ENCODE results near the gene RAPGEF4.
"Not testable (repeated sequence)": the region's sequence is repeated elsewhere in the genome, so short reads cannot be mapped to it uniquely, and the experiment has no call there.

RAPGEF4 gene

GRCh38 chr2:173033084-173033483 is 297.4 kb downstream of the RAPGEF4 start:
- no peak for DNase-seq (ENCODE audit: low spot score)

- no peak for DNase-seq (ENCODE audit: low spot score)
Observed at GRCh38 chr2:173034143-173034542, 298.5 kb downstream of the RAPGEF4 start.

GRCh38 chr2:173037245-173038120 is 301.8 kb downstream of the RAPGEF4 start:
- DNase-seq (ENCODE audit: low spot score) = no peak

GRCh38 chr2:173038257-173038656 is 302.6 kb downstream of the RAPGEF4 start:
- not testable (repeated sequence) for DNase-seq (ENCODE audit: low spot score)

- DNase-seq (ENCODE audit: low spot score) = no peak
Observed at GRCh38 chr2:173040729-173041128, 305.1 kb downstream of the RAPGEF4 start.

GRCh38 chr2:173043476-173043875 is 307.8 kb downstream of the RAPGEF4 start:
- DNase-seq (ENCODE audit: low spot score) = no peak

- no peak for DNase-seq (ENCODE audit: low spot score)
Observed at GRCh38 chr2:173043897-173044519, 308.4 kb downstream of the RAPGEF4 start.

GRCh38 chr2:173044686-173045085 is 309.0 kb downstream of the RAPGEF4 start:
- DNase-seq (ENCODE audit: low spot score) = no peak

GRCh38 chr2:173045181-173045580 is 309.5 kb downstream of the RAPGEF4 start:
- DNase-seq (ENCODE audit: low spot score) = no peak

GRCh38 chr2:173048522-173048896 is 312.9 kb downstream of the RAPGEF4 start:
- DNase-seq (ENCODE audit: low spot score) = no peak

- peak; percentile 85 for DNase-seq (ENCODE audit: low spot score)
Observed at GRCh38 chr2:173048897-173049661, 313.4 kb downstream of the RAPGEF4 start.

- no peak for DNase-seq (ENCODE audit: low spot score)
Observed at GRCh38 chr2:173049831-173050230, 314.2 kb downstream of the RAPGEF4 start.

GRCh38 chr2:173050684-173051083 is 315.0 kb downstream of the RAPGEF4 start:
- no peak for DNase-seq (ENCODE audit: low spot score)

- DNase-seq (ENCODE audit: low spot score) = no peak
Observed at GRCh38 chr2:173051463-173052215, 316.0 kb downstream of the RAPGEF4 start.

GRCh38 chr2:173053043-173053699 is 317.5 kb downstream of the RAPGEF4 start:
- DNase-seq (ENCODE audit: low spot score) = no peak

GRCh38 chr2:173054466-173054865 is 318.8 kb downstream of the RAPGEF4 start:
- no peak for DNase-seq (ENCODE audit: low spot score)

- DNase-seq (ENCODE audit: low spot score) = no peak
Observed at GRCh38 chr2:173056705-173057364, 321.2 kb downstream of the RAPGEF4 start.

GRCh38 chr2:173058097-173058496 is 322.5 kb downstream of the RAPGEF4 start:
- DNase-seq (ENCODE audit: low spot score) = no peak

GRCh38 chr2:173058673-173059072 is 323.0 kb downstream of the RAPGEF4 start:
- DNase-seq (ENCODE audit: low spot score) = no peak

GRCh38 chr2:173059292-173059691 is 323.6 kb downstream of the RAPGEF4 start:
- no peak for DNase-seq (ENCODE audit: low spot score)

GRCh38 chr2:173059971-173060461 is 324.4 kb downstream of the RAPGEF4 start:
- no peak for DNase-seq (ENCODE audit: low spot score)
